Endometrium (tissue), 2 donors: ENCODE data around the gene MRPL57.
"Not testable (repeated sequence)": the region's sequence is repeated elsewhere in the genome, so short reads cannot be mapped to it uniquely, and the experiment has no call there.

Source experiments
- FAIRE-seq: peaks from 2 replicates; lab custom pipeline; 2012; peaks lifted over from hg19 to GRCh38; lab: Jason Lieb, UNC
- donor health status: control.
- donor health status: control.

Gene MRPL57

GRCh38 chr13:21176215-21176981, at the start of gene MRPL57, which contains the start of gene SKA3:
Gene MRPL57 (plus strand): TSS chr13:21176658. CDS start chr13:21176917, 259 bp downstream.
Gene SKA3 (minus strand): TSS chr13:21176552. CDS start chr13:21176477, 75 bp downstream.
- no peak for FAIRE-seq

GRCh38 chr13:21130116-21130515, 46.3 kb upstream of the MRPL57 start:
- no peak for FAIRE-seq

GRCh38 chr13:21133077-21133476, 43.4 kb upstream of the MRPL57 start:
- no peak for FAIRE-seq

GRCh38 chr13:21134475-21134874, 42.0 kb upstream of the MRPL57 start:
- FAIRE-seq, result no peak

GRCh38 chr13:21135833-21136232, 40.6 kb upstream of the MRPL57 start:
- FAIRE-seq, result not testable (repeated sequence)

GRCh38 chr13:21137696-21138095, 38.8 kb upstream of the MRPL57 start:
- FAIRE-seq, result no peak

- FAIRE-seq, result no peak
These were observed 37.9 kb upstream of the MRPL57 start for GRCh38 chr13:21138561-21138960.

- FAIRE-seq, result no peak
These were observed 37.1 kb upstream of the MRPL57 start for GRCh38 chr13:21139374-21139773.

- FAIRE-seq, result no peak
These were observed 33.7 kb upstream of the MRPL57 start for GRCh38 chr13:21142766-21143165.

- FAIRE-seq, result no peak
These were observed 28.6 kb upstream of the MRPL57 start for GRCh38 chr13:21147827-21148226.

GRCh38 chr13:21148557-21149258, 27.8 kb upstream of the MRPL57 start:
- FAIRE-seq, result no peak

GRCh38 chr13:21149568-21149967, 26.9 kb upstream of the MRPL57 start:
- no peak for FAIRE-seq

GRCh38 chr13:21150013-21150412, 26.4 kb upstream of the MRPL57 start:
- FAIRE-seq, result no peak

GRCh38 chr13:21152251-21152899, 24.1 kb upstream of the MRPL57 start:
- FAIRE-seq, result no peak

- no peak for FAIRE-seq
These were observed 11.8 kb upstream of the MRPL57 start for GRCh38 chr13:21164631-21165030.

GRCh38 chr13:21165606-21166005, 10.9 kb upstream of the MRPL57 start:
- not testable (repeated sequence) for FAIRE-seq

GRCh38 chr13:21171420-21171819, 5.0 kb upstream of the MRPL57 start:
- FAIRE-seq, result no peak

- not testable (repeated sequence) for FAIRE-seq
These were observed 2.7 kb upstream of the MRPL57 start for GRCh38 chr13:21173767-21174166.

- FAIRE-seq, result no peak
These were observed 723 bp upstream of the MRPL57 start for GRCh38 chr13:21175656-21176214.

- no peak for FAIRE-seq
These were observed 475 bp downstream of the MRPL57 start for GRCh38 chr13:21176982-21177284.

GRCh38 chr13:21181671-21182070, 5.2 kb downstream of the MRPL57 start:
- FAIRE-seq, result no peak

- FAIRE-seq, result not testable (repeated sequence)
These were observed 10.0 kb downstream of the MRPL57 start for GRCh38 chr13:21186410-21186809.

GRCh38 chr13:21194756-21195155, 18.3 kb downstream of the MRPL57 start:
- not testable (repeated sequence) for FAIRE-seq
